Measurements from ENCODE around the gene BANP.

DNA sequence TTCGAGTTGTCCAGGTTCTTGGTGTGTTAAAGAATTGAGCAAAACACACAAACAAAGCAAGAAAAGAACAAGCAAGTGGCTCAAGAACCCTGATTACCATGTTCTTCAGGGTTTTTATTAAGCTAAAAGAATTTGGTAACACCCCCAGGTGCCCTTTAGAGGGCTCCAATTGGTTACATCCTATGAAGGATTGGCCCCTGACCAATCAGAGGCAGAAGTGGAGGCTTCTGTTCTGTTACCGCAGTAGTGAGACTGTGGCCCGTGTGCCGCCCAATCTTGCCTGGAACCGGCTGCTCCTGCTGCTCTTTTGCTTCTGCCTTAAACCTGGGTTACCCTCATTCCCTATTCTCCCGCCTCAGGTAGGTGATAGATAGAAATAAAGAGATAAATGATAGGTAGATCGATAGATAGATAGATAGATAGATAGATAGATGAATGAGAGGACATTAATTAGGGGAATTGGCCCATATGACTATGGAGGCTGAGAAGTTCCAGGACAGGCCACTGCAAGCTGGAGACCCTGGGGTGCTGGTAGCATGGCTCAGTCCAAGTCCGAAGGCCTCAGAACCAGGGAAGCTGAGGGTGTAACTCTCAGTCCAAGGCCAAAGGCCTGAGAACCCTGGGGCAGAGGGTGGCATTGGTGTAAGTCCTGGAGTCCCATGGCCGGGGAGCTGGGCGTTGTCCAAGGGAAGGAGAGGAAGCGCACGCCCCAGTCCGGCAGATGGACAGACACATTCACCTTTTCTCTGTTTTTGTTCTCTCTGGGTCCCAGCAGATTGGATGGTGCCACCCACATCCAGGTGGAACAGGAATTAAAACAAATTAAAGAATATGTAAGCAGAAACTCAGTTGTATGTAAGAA lies 11.4 kb upstream of the BANP start:
- TF ChIP-seq ATF1 (CRISPR knock-in tag; IDR thresholded peaks at IDR 0.05) (no peak), GTF2I (CRISPR knock-in tag; conservative IDR thresholded peaks at IDR 0.05) (no peak)
- TF ChIP-seq, protein P1, sequence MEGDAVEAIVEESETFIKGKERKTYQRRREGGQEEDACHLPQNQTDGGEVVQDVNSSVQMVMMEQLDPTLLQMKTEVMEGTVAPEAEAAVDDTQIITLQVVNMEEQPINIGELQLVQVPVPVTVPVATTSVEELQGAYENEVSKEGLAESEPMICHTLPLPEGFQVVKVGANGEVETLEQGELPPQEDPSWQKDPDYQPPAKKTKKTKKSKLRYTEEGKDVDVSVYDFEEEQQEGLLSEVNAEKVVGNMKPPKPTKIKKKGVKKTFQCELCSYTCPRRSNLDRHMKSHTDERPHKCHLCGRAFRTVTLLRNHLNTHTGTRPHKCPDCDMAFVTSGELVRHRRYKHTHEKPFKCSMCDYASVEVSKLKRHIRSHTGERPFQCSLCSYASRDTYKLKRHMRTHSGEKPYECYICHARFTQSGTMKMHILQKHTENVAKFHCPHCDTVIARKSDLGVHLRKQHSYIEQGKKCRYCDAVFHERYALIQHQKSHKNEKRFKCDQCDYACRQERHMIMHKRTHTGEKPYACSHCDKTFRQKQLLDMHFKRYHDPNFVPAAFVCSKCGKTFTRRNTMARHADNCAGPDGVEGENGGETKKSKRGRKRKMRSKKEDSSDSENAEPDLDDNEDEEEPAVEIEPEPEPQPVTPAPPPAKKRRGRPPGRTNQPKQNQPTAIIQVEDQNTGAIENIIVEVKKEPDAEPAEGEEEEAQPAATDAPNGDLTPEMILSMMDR (IDR thresholded peaks at IDR 0.05) = no peak
- TF ChIP-seq, protein P2, sequence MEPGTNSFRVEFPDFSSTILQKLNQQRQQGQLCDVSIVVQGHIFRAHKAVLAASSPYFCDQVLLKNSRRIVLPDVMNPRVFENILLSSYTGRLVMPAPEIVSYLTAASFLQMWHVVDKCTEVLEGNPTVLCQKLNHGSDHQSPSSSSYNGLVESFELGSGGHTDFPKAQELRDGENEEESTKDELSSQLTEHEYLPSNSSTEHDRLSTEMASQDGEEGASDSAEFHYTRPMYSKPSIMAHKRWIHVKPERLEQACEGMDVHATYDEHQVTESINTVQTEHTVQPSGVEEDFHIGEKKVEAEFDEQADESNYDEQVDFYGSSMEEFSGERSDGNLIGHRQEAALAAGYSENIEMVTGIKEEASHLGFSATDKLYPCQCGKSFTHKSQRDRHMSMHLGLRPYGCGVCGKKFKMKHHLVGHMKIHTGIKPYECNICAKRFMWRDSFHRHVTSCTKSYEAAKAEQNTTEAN (CRISPR knock-in tag; IDR thresholded peaks at IDR 0.05) = no peak

All from WTC11 (cell line).